8988T (cell line): ENCODE data around the gene TUBGCP6.
"Not testable (repeated sequence)": the region's sequence is repeated elsewhere in the genome, so short reads cannot be mapped to it uniquely, and the experiment has no call there.

ENCODE experiments used
- DNase-seq: peaks from one replicate; pipeline ENCODE4 v3.0.0; 2011

Gene TUBGCP6

DNA sequence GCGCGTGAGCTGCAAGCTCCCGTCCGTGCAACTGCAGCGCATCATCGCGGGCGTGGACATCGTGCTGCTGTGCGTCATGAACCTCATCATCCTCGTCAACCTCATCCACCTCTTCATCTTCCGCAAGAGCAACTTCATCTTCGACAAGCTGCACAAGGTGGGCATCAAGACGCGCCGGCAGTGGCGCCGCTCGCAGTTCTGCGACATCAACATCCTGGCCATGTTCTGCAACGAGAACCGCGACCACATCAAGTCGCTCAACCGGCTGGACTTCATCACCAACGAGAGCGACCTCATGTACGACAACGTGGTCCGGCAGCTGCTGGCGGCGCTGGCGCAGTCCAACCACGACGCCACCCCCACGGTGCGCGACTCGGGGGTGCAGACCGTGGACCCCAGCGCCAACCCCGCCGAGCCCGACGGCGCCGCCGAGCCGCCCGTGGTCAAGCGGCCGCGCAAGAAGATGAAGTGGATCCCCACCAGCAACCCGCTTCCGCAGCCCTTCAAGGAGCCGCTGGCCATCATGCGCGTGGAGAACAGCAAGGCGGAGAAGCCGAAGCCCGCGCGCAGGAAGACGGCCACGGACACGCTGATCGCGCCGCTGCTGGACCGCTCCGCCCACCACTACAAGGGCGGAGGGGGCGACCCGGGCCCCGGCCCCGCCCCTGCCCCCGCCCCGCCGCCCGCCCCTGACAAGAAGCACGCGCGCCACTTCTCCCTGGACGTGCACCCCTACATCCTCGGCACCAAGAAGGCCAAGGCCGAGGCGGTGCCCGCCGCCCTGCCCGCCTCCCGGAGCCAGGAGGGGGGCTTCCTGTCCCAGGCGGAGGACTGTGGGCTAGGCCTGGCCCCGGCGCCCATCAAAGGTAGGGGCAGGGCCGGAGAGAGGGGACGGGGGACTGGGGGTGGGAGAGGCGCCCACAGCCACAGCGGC lies 67.0 kb downstream of the TUBGCP6 start:
- DNase-seq: no peak

DNA sequence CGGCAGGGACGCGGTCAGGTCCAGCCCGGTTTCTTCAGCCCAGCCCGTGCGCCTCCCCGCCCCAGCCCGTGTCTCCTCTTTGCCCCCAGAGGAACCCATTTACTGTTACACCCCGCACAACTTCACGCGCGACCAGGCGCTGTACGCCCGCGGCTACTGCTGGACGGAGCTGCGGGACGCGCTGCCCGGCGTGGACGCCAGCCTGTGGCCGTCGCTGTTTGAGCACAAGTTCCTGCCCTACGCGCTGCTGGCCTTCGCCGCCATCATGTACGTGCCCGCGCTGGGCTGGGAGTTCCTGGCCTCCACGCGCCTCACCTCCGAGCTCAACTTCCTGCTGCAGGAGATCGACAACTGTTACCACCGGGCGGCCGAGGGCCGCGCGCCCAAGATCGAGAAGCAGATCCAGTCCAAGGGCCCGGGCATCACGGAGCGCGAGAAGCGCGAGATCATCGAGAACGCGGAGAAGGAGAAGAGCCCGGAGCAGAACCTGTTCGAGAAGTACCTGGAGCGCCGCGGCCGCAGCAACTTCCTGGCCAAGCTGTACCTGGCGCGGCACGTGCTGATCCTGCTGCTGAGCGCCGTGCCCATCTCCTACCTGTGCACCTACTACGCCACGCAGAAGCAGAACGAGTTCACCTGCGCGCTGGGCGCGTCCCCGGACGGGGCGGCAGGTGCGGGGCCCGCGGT lies 67.8 kb downstream of the TUBGCP6 start:
- no peak for DNase-seq

DNA sequence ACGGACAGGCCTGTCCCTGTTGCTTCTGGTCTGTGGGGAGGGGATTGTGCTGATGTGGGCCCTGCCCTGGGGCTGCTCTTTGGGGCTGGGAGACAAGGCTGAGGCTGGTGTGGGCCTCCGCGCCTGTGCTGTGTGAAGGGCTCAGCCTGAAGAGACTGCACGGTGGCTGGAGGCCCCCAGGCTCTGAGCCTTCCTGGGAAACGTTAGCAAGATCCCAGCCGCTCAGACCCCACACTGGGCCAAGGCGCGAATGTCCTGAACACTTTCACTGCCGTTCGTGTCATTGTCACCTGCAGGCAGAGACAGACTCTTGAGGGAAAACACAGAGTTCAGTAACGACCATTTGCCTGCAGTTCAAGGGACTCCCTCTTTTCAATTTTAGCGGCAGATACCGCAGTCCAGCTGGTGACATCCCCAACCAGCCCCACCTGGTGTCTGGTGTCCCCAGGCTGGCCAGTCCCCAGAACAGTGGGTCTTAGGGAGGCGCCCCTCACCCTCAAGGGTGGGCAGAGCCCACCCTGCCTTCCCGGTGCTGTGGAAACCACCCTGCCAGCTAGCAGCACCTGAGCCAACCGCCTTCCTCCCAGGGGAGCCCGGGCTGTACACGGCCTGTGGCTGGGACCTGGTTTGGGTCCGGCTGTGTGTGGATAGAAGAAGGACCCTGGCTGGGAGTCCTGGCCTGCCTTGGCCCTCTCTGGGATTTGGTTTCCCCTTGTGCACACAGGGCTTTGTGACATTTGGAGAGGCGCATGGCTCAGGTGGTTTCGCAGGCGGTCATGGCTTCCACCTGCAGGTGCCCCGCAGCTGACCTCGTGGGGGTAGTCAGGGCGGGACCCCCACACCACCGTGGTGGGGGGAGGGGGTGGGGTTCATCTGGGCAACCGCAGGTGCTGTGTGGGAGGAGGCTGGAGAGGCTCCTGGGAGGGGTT lies 68.6 kb downstream of the TUBGCP6 start:
- no peak for DNase-seq

DNA sequence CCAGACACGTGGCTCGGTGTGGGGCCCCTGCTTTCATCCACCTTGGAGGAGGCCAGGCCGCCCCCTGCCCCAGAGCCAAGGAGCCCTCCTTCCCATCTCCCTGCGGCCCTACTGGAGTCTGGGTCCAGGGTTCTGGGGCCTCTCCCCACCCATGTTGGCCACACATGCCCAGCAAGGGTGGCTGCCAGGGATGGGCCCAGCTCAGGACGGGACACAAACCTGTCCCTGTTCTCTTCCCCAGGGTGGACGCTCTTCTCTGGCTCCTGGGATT lies 69.7 kb downstream of the TUBGCP6 start:
- no peak for DNase-seq

DNA sequence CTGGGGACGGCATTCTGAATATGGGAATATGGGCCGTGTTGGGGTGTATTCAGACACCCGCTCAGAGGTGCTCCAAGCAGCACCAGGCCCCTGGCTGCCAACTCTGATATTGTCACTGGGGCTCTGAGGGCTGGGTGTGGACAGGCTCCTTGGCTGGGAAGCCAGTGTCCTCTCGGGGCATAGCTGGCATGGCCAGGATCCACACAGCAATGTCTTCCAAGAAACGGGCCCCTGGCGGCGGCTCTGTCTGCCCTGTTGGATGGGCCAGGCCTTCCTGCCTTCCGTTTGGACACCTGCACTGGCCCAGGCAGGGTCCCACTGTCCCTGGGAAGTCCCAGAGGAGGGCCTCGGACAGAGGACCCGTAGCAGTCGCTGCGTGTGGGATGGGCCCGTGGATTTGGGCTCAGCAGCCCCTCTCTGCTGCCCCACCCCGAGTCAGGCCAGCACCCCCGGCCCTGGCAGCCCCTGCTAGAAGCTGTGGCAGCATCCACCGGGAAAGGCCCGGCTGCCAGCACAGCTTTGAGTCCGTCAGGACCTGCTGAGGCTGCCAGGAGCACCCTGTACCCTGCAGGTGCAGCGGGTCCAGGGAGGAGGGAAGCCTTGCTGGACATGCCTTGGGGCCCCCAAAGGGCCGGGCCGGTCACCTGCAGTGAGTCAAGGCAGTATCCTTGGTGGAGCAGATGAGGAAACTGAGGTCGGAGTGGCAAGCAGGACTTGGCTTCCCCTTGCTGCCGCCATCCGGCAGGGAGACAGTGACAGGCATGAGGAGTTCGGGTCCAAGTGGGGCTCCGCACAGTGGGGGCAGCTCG lies 70.2 kb downstream of the TUBGCP6 start:
- no peak for DNase-seq

DNA sequence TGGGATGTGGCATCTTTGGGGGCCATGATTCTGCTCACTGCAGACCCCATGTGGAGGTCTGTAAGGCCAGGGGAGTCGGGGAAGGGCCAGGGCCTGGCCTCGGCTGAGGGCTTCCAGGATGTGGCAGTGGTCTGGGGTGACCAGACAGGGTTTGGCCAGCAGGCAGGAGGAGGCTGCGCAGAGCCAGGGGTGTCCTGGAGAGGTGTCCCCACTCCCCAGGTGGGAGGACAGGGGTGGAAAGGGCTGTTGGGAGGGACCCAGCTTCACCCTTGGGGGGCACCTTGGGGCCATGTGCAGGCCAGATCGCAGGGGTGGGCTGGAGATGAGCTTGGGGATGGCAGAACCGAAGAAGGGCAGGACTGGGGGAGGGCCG lies 70.9 kb downstream of the TUBGCP6 start:
- DNase-seq: no peak

DNA sequence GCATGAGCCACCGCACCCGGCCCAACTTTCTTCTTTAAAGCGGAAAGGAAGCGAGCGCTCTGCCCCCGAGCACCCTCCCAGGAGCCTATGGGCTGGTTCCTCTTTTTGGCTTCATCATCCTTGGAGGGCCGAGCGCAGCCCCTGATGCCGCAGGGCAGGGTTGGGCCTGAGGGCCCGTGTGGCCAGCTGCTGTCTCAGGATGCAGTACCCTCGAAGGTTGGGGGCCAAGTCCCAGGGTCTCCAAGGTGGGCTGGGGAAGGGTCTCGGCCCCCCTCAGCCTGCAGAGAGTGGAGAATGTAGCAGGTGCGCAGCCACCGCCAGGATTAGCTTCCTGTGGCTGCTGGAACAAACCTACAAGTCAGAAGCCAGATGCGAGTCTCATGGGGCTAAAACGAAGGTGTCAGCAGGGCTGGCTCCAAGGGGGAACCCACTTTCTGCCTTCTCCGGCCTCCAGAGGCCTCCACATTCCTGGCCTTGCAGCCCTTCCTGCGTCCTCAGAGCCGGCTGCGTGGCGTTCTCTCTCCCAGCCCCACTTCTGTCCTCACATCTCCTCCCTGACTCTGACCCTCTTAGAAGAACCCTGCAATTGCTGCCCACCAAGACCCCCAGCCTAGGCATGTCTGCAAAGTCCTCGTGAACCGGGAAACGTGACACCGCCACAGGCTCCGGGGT lies 71.4 kb downstream of the TUBGCP6 start:
- no peak for DNase-seq

DNA sequence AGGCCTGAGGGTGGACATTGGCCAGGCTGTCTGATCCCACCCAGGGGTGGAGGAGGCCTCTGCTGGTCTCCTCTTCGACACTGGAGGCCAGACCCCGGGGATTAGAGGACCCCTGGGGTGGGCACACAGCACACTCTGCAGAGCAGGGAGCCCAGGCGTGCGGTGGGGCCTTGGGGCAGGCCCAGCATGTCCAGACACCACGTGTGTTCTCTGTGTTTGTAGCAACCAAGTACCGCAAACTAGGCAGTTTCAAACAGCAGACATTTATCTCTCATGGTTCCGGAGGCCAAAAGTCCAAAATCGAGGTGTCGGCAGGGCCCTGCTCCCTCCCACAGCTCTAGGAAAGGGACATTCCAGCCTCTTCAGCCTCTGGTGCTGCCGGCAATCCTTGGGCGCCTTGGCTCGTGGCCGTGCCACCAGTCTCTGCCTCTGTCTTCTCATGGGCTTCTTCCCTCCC lies 72.8 kb downstream of the TUBGCP6 start:
- no peak for DNase-seq

DNA sequence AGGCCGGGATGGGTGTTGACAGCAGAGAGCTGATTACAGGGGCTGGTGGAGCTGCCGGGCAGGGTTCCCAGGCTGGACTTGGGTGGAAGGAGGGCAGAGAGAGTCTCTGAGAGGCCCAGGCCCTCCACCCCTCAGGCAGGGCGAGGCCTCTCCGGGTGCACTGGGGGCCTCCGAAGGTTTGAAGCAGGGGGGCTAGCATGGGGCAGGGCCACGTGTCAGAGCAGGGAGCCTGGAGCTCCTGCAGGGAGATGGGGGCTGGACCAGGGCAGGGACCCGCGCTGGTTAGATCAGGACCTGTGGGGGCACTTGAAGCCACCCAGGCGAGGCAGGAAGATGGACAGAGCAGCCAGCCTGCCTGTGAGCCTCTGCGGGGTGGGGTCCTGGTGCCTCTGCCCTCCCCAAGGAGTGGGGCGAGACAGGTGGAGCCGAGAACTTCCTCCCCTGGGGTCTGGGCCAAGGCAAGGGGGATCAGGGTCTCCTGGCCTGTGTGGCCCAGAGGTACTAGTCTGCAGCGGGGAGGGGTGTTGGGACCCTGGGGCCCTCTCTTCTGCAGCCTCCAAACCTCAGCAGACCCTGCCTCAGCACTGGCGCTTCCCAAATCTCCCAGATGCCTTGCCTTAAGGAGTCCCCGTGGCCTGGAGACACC lies 73.4 kb downstream of the TUBGCP6 start:
- no peak for DNase-seq

DNA sequence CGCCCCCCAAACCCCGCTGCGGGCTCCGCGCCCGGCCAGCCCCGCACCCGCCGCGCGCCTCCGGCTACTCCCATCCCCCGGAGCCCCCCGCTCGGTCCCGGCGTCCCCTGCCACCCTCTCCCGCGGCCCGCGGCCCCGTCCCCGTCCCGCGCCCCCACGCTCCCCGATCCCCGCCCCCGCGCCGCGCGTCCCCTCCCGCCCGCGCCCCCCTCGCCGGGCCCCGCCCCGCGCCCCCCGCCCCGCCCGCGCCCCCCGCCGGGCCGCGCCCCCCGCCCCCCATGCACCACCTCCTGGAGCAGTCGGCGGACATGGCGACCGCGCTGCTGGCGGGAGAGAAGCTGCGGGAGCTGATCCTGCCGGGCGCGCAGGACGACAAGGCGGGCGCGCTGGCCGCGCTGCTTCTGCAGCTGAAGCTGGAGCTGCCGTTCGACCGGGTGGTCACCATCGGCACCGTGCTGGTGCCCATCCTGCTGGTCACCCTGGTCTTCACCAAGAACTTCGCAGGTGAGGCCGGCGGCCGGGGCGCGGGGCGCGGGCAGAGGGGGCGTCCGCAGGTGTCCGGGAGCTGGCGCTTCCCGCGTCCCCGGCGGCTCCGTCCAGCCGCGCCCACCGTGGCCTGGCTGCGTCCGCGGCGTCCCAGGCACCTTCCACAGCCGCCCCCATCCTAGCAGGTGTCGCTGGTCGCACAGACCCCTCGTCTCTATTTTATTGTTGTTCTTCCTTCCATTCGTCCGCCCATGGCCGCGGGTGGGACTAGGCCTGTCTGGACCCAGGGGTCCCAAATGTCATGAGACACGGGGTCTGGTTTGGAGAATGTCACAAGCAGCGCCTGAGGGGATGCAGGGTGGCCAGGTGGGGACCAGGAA lies 74.1 kb downstream of the TUBGCP6 start, which contains the start of gene PANX2:
Gene PANX2, plus strand, starts transcription at position 279 of the 866 bp plus-strand sequence. Its CDS starts 0 bp downstream, at position 279.
- DNase-seq: no peak

DNA sequence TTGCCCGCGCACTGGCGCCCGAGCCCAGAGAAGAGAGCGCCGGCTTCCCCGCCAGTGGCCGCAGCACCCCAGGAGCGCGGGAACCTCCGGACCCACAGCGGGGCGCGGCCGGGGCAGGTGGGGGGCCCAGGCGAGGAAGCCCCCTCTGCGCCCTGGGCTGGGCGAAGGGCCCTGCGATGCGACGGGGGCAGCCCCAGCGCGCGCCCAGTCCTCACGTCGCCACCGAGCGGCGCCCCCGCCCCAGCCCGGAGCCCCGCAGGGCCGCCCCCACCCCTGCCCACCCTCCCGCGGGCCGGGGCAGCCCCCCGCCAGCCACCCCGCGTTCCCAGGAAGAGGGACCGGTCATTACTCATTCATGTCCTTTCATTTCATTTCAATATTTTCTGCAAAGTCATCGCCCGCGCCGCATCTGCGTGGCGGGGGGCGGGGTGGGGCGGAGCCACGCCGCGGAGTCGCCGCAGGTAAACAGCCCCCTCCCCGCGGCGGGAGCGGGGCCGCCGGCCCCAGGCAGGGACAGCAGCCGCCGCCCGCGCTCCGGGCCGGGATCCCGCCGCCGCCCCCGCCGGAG lies 75.0 kb downstream of the TUBGCP6 start:
- no peak for DNase-seq

DNA sequence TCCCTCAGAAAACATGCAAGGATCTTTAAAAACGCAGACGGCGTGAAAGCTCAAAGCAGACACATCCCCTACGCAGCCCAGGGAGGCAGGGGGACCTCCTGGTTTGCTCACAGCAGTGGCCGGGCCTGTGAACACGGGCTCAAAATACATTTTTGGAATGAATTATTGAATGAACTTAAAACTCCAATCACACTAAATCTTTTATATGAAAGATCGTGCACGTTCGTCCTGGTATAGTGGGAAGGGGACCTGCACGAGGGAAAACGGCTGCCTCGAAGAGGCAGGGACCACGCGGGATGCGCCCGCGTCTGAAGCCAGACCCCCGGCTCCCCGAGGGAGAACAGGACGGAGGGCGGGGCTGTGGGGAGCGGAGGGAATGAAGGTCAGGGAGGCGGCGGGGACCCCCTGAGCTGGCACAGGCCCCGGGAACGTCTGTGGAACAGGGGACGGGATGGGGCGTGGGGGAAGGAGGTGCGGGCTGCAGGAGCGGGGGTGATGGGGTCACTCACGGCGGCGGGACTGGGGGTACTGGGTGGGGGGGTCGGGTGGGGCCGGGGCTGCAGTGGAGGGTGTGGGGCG lies 75.6 kb downstream of the TUBGCP6 start:
- no peak for DNase-seq

DNA sequence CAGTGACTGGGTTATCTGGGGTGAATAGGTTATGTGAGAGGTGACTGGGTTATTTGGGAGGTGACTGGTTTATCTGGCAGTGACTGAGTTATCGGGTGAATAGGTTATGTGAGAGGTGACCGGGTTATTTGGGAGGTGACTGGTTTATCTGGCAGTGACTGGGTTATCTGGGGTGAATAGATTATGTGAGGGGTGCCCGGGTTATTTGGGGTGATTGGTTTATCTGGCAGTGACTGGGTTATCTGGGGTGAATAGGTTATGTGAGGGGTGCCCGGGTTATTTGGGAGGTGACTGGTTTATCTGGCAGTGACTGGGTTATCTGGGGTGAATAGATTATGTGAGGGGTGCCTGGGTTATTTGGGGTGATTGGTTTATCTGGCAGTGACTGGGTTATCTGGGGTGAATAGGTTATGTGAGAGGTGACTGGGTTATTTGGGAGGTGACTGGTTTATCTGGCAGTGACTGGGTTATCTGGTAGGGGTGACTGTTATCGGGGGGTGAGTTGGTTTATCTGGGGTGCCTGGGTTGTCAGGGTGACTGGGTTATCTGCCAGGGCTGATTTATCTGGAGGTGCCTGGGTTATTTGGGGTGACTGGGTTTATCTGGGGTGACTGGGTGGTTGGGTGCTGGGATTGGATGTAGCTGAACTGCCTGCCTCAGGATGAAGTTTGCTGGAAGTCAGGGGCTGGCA lies 76.2 kb downstream of the TUBGCP6 start:
- not testable (repeated sequence) for DNase-seq

DNA sequence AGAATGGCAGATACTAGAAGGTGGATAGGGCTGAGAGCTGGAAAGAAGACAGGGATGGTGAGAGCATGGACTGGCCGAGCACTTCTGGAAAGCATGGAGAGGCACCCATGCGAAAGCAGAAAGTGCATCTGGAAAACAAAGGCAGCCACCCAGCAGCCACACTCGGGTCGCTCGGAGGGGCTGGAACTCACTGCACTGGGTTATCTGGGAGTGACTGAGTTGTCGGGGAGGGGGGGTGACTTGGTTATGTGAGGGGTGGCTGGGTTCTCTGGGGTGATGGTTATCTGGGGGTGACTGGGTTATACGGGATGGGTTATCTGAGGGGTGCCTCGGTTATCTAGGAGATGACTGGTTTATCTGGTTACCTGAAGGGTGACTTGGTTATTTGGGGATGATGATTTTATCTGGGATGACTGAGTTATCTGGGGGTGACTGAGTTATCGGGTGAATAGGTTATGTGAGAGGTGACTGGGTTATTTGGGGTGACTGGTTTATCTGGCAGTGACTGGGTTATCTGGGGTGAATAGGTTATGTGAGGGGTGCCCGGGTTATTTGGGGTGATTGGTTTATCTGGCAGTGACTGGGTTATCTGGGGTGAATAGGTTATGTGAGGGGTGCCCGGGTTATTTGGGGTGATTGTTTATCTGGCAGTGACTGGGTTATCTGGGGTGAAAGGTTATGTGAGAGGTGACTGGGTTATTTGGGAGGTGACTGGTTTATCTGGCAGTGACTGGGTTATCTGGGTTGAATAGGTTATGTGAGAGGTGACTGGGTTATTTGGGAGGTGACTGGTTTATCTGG lies 76.9 kb downstream of the TUBGCP6 start:
- no peak for DNase-seq
